Neural cell (in vitro differentiated cells): Measurements from ENCODE around the gene ANKFN1. TPM values are rescaled to one million over a fixed set of nuclear protein-coding genes. Genes with fewer than 3 reads are reported as not detected.

Experiments used
- H2AFZ ChIP-seq: fragments of 200-600, 300-800 bp; sonication (generic), shearing (Covaris generic); 2 replicates; pipeline ENCODE4 v1.6.0; 2014; ENCODE audit warnings: low read depth, mild to moderate bottlenecking, antibody characterized with exemption, low read length, moderate library complexity
- H3F3A ChIP-seq: fragments of 200-600 bp; shearing (Covaris generic); 2 replicates; pipeline ENCODE4 v1.6.1; 2016; ENCODE audit warnings: mild to moderate bottlenecking, moderate library complexity, mixed read lengths, antibody characterized with exemption, low read length; ENCODE audit not compliant: insufficient read depth, poor library complexity, severe bottlenecking
- H3K27ac ChIP-seq: fragments of 200-600, 300-800 bp; sonication (generic), shearing (Covaris generic); 2 replicates; pipeline ENCODE4 v1.5.1; 2014; ENCODE audit warnings: mild to moderate bottlenecking, low read length, moderate library complexity
- H3K27me3 ChIP-seq: fragments of 300-800, 200-600 bp; sonication (generic), shearing (Covaris generic); 2 replicates; pipeline ENCODE4 v1.6.0; 2014; ENCODE audit warnings: mild to moderate bottlenecking, low read depth, low read length, moderate library complexity; ENCODE audit not compliant: insufficient read depth
- H3K36me3 ChIP-seq: fragments of 300-800, 200-600 bp; sonication (generic), shearing (Covaris generic); 2 replicates; pipeline ENCODE4 v1.5.1; 2014; ENCODE audit warnings: mild to moderate bottlenecking, antibody characterized with exemption, low read length, moderate library complexity; ENCODE audit not compliant: insufficient read depth
- H3K4me2 ChIP-seq: fragments of 300-800, 200-600 bp; sonication (generic), shearing (Covaris generic); 2 replicates; pipeline ENCODE4 v1.6.0; 2014; ENCODE audit warnings: mild to moderate bottlenecking, low read length
- H3K4me3 ChIP-seq: fragments of 300-800, 200-600 bp; sonication (generic), shearing (Covaris generic); 2 replicates; pipeline ENCODE4 v1.5.1; 2014; ENCODE audit warnings: mild to moderate bottlenecking, low read length, moderate library complexity
- H3K79me2 ChIP-seq: fragments of 200-600 bp; shearing (Covaris generic); replicated peaks from 2 replicates; pipeline ENCODE4 v1.6.0; 2014; ENCODE audit warnings: mild to moderate bottlenecking, low read length, moderate library complexity; ENCODE audit not compliant: insufficient read depth
- H3K9ac ChIP-seq: fragments of 300-800, 200-600 bp; sonication (generic), shearing (Covaris generic); 2 replicates; pipeline ENCODE4 v1.6.1; 2016; ENCODE audit warnings: mild to moderate bottlenecking, low read length, mixed read lengths
- H3K9me2 ChIP-seq: fragments of 200-600 bp; shearing (Covaris generic); 2 replicates; pipeline ENCODE4 v1.6.1; 2016; ENCODE audit warnings: mild to moderate bottlenecking, low read length, mixed read lengths; ENCODE audit not compliant: insufficient read depth
- H3K9me3 ChIP-seq: fragments of 200-600, 300-800 bp; sonication (generic), shearing (Covaris generic); 2 replicates; pipeline ENCODE4 v1.6.1; 2016; ENCODE audit warnings: mild to moderate bottlenecking, mixed run types, low read length, moderate library complexity, mixed read lengths
- H4K20me1 ChIP-seq: fragments of 200-600 bp; shearing (Covaris generic); 2 replicates; pipeline ENCODE4 v1.6.1; 2016; ENCODE audit warnings: mild to moderate bottlenecking, mixed run types; ENCODE audit not compliant: insufficient read depth
- EP300 ChIP-seq: fragments of 450-650 bp; conservative IDR thresholded peaks from 2 replicates; pipeline ENCODE4 v1.6.1; 2014; ENCODE audit warnings: antibody characterized with exemption, mild to moderate bottlenecking, moderate library complexity; ENCODE audit not compliant: poor library complexity, severe bottlenecking
- EZH2 ChIP-seq: fragments of 200-600, 300-800 bp; shearing (Covaris generic), sonication (generic); IDR thresholded peaks from 2 replicates; pipeline ENCODE4 v1.6.1; 2014; ENCODE audit warnings: antibody characterized with exemption, low read length, borderline replicate concordance, mild to moderate bottlenecking; ENCODE audit not compliant: insufficient read depth, poor library complexity, severe bottlenecking
- MXI1 ChIP-seq: fragments of 450-650 bp; conservative IDR thresholded peaks from 2 replicates; pipeline ENCODE4 v1.6.1; 2014; ENCODE audit warnings: antibody characterized with exemption, mild to moderate bottlenecking; ENCODE audit not compliant: poor library complexity, severe bottlenecking
- POLR2AphosphoS5 ChIP-seq: IDR thresholded peaks from 2 replicates; pipeline ENCODE4 v1.6.1; 2012
- RAD21 ChIP-seq: fragments of 450-650 bp; conservative IDR thresholded peaks from 2 replicates; pipeline ENCODE4 v1.6.1; 2014; ENCODE audit warnings: antibody characterized with exemption, mild to moderate bottlenecking, moderate library complexity
- SMC3 ChIP-seq: fragments of 450-650 bp; conservative IDR thresholded peaks from 2 replicates; pipeline ENCODE4 v1.6.1; 2014; ENCODE audit warnings: antibody characterized with exemption, mild to moderate bottlenecking, moderate library complexity; ENCODE audit not compliant: poor library complexity
- TAF1 ChIP-seq: IDR thresholded peaks from 2 replicates; pipeline ENCODE4 v1.6.1; 2012; ENCODE audit warnings: low read depth
- polyA plus RNA-seq: library from polyadenylated mRNA; depleted of rRNA; stranded (reverse); fragments of >200 nt; gene quantifications from 2 replicates; pipeline ENCODE4 v1.2.3, GENCODE V29; 2014
- TF ChIP-seq, protein P1 (sequence below): IDR thresholded peaks from 2 replicates; pipeline ENCODE4 v1.6.1; 2012; ENCODE audit warnings: borderline replicate concordance
- TF ChIP-seq, protein P2 (sequence below): fragments of 450-650 bp; IDR thresholded peaks from 2 replicates; pipeline ENCODE4 v1.5.1; 2014; ENCODE audit warnings: antibody characterized with exemption, mild to moderate bottlenecking, moderate library complexity; ENCODE audit not compliant: poor library complexity, severe bottlenecking

The ANKFN1 gene
- polyA plus RNA-seq, 1 donor from 2014 or later: 0.14 TPM

DNA sequence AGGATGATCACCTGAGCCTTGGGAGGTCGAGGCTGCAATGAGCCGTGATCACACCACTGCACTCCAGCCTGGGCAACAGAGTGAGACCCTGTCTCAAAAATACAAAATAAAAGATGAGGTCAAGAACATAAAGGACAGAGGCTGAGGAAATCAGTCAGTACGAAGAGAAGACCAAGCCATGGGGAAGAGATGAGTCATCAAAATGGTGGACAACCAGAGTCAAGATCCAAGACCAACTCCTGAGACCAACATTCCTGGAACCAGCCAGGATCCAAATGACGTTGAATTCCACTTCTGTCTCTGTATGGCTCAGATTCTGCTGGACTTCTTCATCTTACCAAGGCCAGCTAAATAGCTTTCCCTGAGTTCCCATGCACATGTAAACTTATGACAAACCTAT, 395.4 kb downstream of the ANKFN1 start:
- no peak overlapping the region for H3K27ac ChIP-seq
- H3K79me2 ChIP-seq: no peaks in the 10 kb centered on the region
- H3K36me3 ChIP-seq: no peaks in the 10 kb centered on the region
- no peak for TF ChIP-seq EP300
- TF ChIP-seq SMC3: no peak
- no peak for TF ChIP-seq EZH2
- TF ChIP-seq, protein P1, sequence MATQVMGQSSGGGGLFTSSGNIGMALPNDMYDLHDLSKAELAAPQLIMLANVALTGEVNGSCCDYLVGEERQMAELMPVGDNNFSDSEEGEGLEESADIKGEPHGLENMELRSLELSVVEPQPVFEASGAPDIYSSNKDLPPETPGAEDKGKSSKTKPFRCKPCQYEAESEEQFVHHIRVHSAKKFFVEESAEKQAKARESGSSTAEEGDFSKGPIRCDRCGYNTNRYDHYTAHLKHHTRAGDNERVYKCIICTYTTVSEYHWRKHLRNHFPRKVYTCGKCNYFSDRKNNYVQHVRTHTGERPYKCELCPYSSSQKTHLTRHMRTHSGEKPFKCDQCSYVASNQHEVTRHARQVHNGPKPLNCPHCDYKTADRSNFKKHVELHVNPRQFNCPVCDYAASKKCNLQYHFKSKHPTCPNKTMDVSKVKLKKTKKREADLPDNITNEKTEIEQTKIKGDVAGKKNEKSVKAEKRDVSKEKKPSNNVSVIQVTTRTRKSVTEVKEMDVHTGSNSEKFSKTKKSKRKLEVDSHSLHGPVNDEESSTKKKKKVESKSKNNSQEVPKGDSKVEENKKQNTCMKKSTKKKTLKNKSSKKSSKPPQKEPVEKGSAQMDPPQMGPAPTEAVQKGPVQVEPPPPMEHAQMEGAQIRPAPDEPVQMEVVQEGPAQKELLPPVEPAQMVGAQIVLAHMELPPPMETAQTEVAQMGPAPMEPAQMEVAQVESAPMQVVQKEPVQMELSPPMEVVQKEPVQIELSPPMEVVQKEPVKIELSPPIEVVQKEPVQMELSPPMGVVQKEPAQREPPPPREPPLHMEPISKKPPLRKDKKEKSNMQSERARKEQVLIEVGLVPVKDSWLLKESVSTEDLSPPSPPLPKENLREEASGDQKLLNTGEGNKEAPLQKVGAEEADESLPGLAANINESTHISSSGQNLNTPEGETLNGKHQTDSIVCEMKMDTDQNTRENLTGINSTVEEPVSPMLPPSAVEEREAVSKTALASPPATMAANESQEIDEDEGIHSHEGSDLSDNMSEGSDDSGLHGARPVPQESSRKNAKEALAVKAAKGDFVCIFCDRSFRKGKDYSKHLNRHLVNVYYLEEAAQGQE: no peak
- TF ChIP-seq RAD21: no peak
- TF ChIP-seq, protein P2, sequence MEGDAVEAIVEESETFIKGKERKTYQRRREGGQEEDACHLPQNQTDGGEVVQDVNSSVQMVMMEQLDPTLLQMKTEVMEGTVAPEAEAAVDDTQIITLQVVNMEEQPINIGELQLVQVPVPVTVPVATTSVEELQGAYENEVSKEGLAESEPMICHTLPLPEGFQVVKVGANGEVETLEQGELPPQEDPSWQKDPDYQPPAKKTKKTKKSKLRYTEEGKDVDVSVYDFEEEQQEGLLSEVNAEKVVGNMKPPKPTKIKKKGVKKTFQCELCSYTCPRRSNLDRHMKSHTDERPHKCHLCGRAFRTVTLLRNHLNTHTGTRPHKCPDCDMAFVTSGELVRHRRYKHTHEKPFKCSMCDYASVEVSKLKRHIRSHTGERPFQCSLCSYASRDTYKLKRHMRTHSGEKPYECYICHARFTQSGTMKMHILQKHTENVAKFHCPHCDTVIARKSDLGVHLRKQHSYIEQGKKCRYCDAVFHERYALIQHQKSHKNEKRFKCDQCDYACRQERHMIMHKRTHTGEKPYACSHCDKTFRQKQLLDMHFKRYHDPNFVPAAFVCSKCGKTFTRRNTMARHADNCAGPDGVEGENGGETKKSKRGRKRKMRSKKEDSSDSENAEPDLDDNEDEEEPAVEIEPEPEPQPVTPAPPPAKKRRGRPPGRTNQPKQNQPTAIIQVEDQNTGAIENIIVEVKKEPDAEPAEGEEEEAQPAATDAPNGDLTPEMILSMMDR: no peak
- TF ChIP-seq TAF1: no peak
- TF ChIP-seq POLR2AphosphoS5: no peak
- no peak for TF ChIP-seq MXI1
- H3K9me3 ChIP-seq: no peaks in the 10 kb centered on the region
- no peaks in the 10 kb centered on the region for H3K9me2 ChIP-seq
- no peak overlapping the region for H3K4me2 ChIP-seq
- H3K9ac ChIP-seq: no peak overlapping the region
- no peak overlapping the region for H2AFZ ChIP-seq
- H3F3A ChIP-seq: no peaks in the 10 kb centered on the region
- H4K20me1 ChIP-seq: no peaks in the 10 kb centered on the region
- no peak overlapping the region for H3K4me3 ChIP-seq
- H3K27me3 ChIP-seq: no peaks in the 10 kb centered on the region

DNA sequence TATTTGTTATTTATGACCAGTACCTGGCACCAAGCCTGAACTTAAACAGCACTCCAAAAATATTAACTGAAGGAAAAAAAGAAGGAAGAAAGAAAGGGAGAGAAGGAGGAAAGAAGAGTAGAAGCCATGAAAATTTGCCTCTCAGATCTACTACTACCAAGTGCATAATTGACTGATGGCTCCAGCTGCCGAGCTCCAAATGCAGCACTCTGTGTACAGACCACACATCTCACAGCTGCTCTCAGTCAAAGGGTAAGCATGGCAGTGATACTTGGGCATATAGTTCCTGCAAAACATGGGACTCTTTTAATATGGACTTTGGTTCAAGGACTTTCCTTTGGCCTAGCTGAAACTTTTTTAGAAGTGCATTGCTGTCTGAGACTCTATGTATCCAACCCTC, 396.2 kb downstream of the ANKFN1 start:
- H3K9ac ChIP-seq: no peak overlapping the region
- H3F3A ChIP-seq: no peaks in the 10 kb centered on the region
- H3K79me2 ChIP-seq: no peaks in the 10 kb centered on the region
- no peaks in the 10 kb centered on the region for H4K20me1 ChIP-seq
- no peaks in the 10 kb centered on the region for H3K9me2 ChIP-seq
- H3K4me2 ChIP-seq: no peak overlapping the region
- H3K4me3 ChIP-seq: no peak overlapping the region
- no peaks in the 10 kb centered on the region for H3K9me3 ChIP-seq
- H2AFZ ChIP-seq: no peak overlapping the region
- TF ChIP-seq, protein P2: no peak
- TF ChIP-seq POLR2AphosphoS5: no peak
- TF ChIP-seq, protein P1: no peak
- no peak for TF ChIP-seq EZH2
- H3K27ac ChIP-seq: no peak overlapping the region
- H3K27me3 ChIP-seq: no peaks in the 10 kb centered on the region
- H3K36me3 ChIP-seq: no peaks in the 10 kb centered on the region
